Measurements from ENCODE around the gene AKT3. TPM values are rescaled to one million over a fixed set of nuclear protein-coding genes. Genes with fewer than 3 reads are reported as not detected.

The AKT3 gene
- total and polyA plus RNA-seq, 2 of the 8 experiments (the other 6 are each of a cell fraction or from before 2014, with no cell fraction given), result 6.0 to 36.4 TPM

GRCh38 chr1:243595527-243596210 lies 254.4 kb downstream of the AKT3 start:
- POLR2A ChIA-PET (ENCODE audit: partially characterized antibody), result no interaction called here
- H3K9me3 ChIP-seq (ENCODE audit: insufficient read depth in 2 of 2, low read depth in 1 of 2, low read length in 1 of 2), result no peaks in the 10 kb centered on the region
- H3K4me3 ChIP-seq (ENCODE audit: extremely low read depth in 1 of 4, insufficient read depth in 2 of 4, low read depth in 3 of 4, low read length in 4 of 4), result no peak overlapping the region
- H2BK15ac ChIP-seq (ENCODE audit: low read length), result no peak overlapping the region
- H2AK5ac ChIP-seq (ENCODE audit: low read depth, low read length), result no peak overlapping the region
- WGBS, 2 experiments (ENCODE audit: extremely low coverage in 1 of 2, insufficient coverage in 1 of 2, insufficient read length in 1 of 2, insufficient replicate concordance in 2 of 2, low coverage in 1 of 2, low lambda C conversion rate in 2 of 2, missing lambda C conversion rate in 1 of 2), result 92% methylated on average over 7 of the region's 7 CpGs; no CpG with 5 or more reads in 1 of the 2 experiments
- H3K56ac ChIP-seq (replicated peaks; ENCODE audit: insufficient read length, low read depth, low read length), result no peak overlapping the region
- CTCF ChIA-PET (ENCODE audit: partially characterized antibody), result interaction anchor here (0.7 to 1.1 kb wide), 2 partner anchors 15 to 117 kb away, joined by 3 to 4 read pairs; no protein-coding TSS in a partner anchor
- no peak overlapping the region for H2BK20ac ChIP-seq (ENCODE audit: low read length)
- DNase-seq (ENCODE audit: low read depth in 1 of 2, low spot score in 2 of 2), result no peak
- no peak overlapping the region for H2BK5ac ChIP-seq (ENCODE audit: low read depth, low read length)
- FAIRE-seq, result no peak
- no peaks in the 10 kb centered on the region for H3K4me1 ChIP-seq (replicated peaks in 1 of 4; ENCODE audit: control insufficient read depth in 3 of 4, insufficient read depth in 4 of 4, low read length in 3 of 4)
- TF ChIP-seq NRF1 (IDR thresholded peaks at IDR 0.05; ENCODE audit: low read depth, low read length), result no peak
- TF ChIP-seq CTCF (IDR thresholded peaks at IDR 0.05; ENCODE audit: control extremely low read depth in 1 of 3, insufficient read depth in 1 of 3, low read depth in 1 of 3, low read length in 3 of 3), result no peak
- no peak for TF ChIP-seq KDM4A (IDR thresholded peaks at IDR 0.05; ENCODE audit: low read depth, low read length, severe bottlenecking)
- no peak for TF ChIP-seq CREB1 (IDR thresholded peaks at IDR 0.05)
- TF ChIP-seq SP1 (IDR thresholded peaks at IDR 0.05; ENCODE audit: low read depth, low read length), result no peak
- no peak for TF ChIP-seq POLR2A (IDR thresholded peaks at IDR 0.05; ENCODE audit: control extremely low read depth in 1 of 2, low read depth in 2 of 2, low read length in 2 of 2)
- no peak for TF ChIP-seq BCL11A (IDR thresholded peaks at IDR 0.05; ENCODE audit: low read depth in 2 of 2, low read length in 2 of 2)
- no peak for TF ChIP-seq EGR1 (IDR thresholded peaks at IDR 0.05; ENCODE audit: borderline replicate concordance, low read depth, low read length)
- TF ChIP-seq TEAD4 (IDR thresholded peaks at IDR 0.05; ENCODE audit: low read depth, low read length), result no peak
- no peak for TF ChIP-seq TAF7 (optimal IDR thresholded peaks at IDR 0.05; ENCODE audit: borderline replicate concordance, low read depth, low read length)
- TF ChIP-seq SIN3A (conservative IDR thresholded peaks at IDR 0.05 in 1 of 2, IDR thresholded peaks at IDR 0.05 in 1 of 2; ENCODE audit: low read depth in 1 of 2, low read length in 2 of 2), result no peak
- H2BK120ac ChIP-seq (replicated peaks; ENCODE audit: low read depth, low read length), result no peak overlapping the region
- H3K18ac ChIP-seq (ENCODE audit: extremely low read depth, low read length), result no peak overlapping the region
- no peaks in the 10 kb centered on the region for H3K27me3 ChIP-seq (replicated peaks in 1 of 4; ENCODE audit: control insufficient read depth in 3 of 4, extremely low read depth in 1 of 4, insufficient read depth in 3 of 4, low read length in 3 of 4)
- H3K9ac ChIP-seq (replicated peaks in 1 of 4; ENCODE audit: extremely low read depth in 1 of 4, low read depth in 3 of 4, low read length in 3 of 4), result no peak overlapping the region
- H3K4ac ChIP-seq (replicated peaks; ENCODE audit: insufficient read length, low read depth, low read length), result no peak overlapping the region
- H4K5ac ChIP-seq (ENCODE audit: insufficient read length, low read depth, low read length), result no peak overlapping the region
- H3K23ac ChIP-seq (ENCODE audit: insufficient read length), result no peak overlapping the region
- H4K91ac ChIP-seq (replicated peaks; ENCODE audit: insufficient read length, low read length), result no peak overlapping the region
- H3K23me2 ChIP-seq (ENCODE audit: low read depth, low read length), result no peaks in the 10 kb centered on the region
- no peaks in the 10 kb centered on the region for H4K20me1 ChIP-seq (replicated peaks in 1 of 2; ENCODE audit: control insufficient read depth in 1 of 2, insufficient read depth in 2 of 2, low read length in 2 of 2)
- no peak overlapping the region for H3K14ac ChIP-seq (ENCODE audit: insufficient read length)
- H2BK12ac ChIP-seq (ENCODE audit: low read depth, low read length), result no peak overlapping the region
- no peaks in the 10 kb centered on the region for H3K79me2 ChIP-seq (ENCODE audit: control insufficient read depth in 1 of 2, insufficient read depth in 2 of 2, low read length in 2 of 2)
- no peaks in the 10 kb centered on the region for H3K79me1 ChIP-seq (ENCODE audit: low read depth, low read length)
- H2AFZ ChIP-seq (ENCODE audit: low read length), result no peak overlapping the region
- no peaks in the 10 kb centered on the region for H3K36me3 ChIP-seq (ENCODE audit: control insufficient read depth in 2 of 4, insufficient read depth in 4 of 4, low read length in 3 of 4)
- no peak overlapping the region for H3K27ac ChIP-seq (ENCODE audit: low read depth, low read length)
- H4K8ac ChIP-seq (ENCODE audit: extremely low read depth, insufficient read depth, low read length), result no peak overlapping the region
- H3K4me2 ChIP-seq (ENCODE audit: insufficient read depth in 1 of 2, low read depth in 2 of 2, low read length in 2 of 2), result no peak overlapping the region

Data from H1 (cell line).